NCI-H226 (cell line): Measurements from ENCODE around the gene DTX4.

Experiments
- DNase-seq: peaks from one replicate; pipeline ENCODE4 v3.0.0-alpha.2; 2015

Gene DTX4

GRCh38 chr11:59173080-59173963, 1.4 kb downstream of the DTX4 start:
- peak; percentile 41 for DNase-seq

- DNase-seq = peak; percentile 83
Observed at GRCh38 chr11:59173964-59174663, 2.2 kb downstream of the DTX4 start.

GRCh38 chr11:59174664-59175033, 2.7 kb downstream of the DTX4 start:
- DNase-seq = peak; percentile 92

DNA sequence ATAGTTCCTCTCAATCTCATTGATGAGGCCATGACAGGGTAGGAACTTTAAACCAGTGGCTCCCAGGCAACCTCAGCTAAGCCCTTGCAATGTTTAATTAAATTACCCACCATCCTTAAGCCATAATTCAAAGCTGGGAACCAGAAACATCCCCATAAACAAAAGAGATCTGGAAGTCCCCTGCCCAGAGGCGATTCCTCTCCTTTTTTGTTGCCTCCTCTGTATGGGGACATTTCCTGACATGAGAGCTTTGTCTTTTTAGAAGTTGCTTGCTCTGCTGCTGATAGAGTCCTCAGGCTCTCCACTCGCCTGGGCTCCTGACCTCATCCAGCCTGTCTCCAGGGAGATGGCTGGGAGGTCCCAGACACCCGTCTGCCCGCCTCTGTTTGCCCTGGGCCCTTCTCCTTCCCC, 3.2 kb downstream of the DTX4 start:
- no peak for DNase-seq

DNA sequence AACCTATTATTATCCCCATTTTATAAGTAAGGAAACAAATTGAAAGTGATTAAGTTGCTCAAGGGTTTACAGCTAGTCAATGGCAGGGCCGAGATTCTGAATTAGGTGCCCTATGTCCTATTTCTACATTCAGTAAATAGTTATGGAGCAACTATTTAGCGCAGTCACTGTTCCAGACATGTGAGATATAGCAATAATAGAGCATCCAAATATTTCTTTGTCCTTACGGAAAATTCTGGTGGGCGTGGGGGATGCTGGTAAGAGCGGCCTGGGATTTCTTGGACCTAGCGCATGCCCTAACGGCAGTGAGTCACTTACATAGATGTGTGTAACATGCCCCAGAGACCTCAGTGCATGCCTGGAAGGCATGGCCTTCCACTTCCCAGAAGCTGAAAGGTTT, 4.4 kb downstream of the DTX4 start:
- DNase-seq = no peak

DNA sequence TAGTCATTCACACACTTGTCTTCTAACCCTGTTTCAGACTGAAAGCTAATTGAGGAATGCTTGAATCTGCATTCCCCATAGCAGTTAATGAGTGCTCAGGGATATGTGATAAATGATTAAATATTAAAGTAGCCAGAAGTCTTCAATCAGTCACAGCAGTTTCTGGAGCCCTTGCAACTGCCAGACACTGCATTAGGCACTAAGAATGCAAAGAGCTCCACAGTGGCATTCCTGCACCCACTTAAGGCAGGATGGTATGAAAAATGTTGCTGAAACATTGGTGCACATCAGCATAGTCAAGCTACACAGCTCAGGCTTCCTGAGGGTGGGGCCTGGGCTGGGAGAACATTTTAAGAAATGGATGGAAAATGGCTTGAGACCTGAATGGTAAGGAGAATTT, 6.5 kb downstream of the DTX4 start:
- no peak for DNase-seq

GRCh38 chr11:59179121-59179520, 7.2 kb downstream of the DTX4 start:
- DNase-seq = no peak

- DNase-seq = no peak
Observed at GRCh38 chr11:59180168-59180776, 8.3 kb downstream of the DTX4 start.

DNA sequence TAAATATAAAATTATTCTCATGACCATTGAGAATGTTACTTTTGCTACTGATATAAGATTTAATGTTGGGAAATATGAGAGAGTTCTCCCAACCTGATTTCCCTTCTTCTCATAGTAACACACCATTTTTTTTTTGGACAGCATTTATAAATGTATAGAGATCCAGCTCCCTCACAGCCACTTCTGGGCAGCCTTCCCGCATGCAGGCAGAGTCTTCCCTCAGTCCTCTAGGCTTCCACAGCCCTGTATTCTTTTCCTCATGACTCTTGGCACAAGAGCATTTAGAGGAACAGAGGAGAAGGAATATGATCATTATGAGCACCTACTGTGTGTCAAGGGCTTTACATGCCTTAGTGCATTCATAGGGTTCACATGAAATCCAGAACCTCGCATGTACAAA, 9.0 kb downstream of the DTX4 start:
- DNase-seq = no peak

DNA sequence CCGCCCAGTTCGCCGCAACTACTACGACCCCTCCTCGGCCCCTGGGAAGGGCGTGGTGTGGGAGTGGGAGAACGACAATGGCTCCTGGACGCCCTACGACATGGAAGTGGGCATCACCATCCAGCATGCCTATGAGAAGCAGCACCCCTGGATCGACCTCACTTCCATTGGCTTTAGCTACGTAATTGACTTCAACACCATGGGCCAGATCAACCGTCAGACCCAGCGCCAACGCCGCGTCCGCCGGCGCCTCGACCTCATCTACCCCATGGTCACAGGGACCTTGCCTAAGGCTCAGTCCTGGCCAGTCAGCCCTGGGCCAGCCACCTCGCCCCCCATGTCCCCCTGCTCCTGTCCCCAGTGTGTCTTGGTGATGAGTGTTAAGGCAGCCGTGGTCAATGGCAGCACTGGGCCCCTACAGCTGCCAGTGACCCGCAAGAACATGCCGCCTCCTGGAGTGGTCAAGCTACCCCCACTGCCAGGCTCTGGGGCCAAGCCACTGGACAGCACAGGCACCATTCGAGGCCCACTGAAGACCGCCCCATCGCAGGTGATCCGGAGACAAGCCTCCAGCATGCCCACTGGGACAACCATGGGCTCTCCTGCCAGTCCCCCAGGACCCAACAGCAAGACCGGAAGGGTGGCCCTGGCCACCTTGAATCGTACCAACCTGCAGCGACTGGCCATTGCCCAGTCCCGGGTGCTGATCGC, 10.0 kb downstream of the DTX4 start:
- DNase-seq = no peak

GRCh38 chr11:59182457-59183151, 10.7 kb downstream of the DTX4 start:
- peak; percentile 20 for DNase-seq

DNA sequence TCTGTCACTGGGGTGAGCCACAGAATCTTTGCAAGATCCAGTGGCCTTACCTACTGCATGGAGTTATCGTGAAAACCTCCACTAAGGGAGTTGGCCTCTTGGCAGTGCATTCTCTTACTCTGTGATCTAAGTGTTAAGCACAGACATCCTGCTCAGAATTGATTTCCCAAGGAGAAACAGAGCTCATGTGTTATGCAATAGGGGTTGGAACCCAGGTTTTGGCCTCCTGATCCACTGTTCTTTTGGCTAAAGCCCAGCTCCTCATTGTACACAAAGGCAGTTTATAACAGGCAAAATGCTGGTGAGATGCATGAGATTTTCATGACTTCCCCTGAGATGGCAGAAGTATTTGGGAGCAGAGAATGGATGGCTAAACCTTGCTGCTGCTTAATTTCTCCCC, 11.8 kb downstream of the DTX4 start:
- no peak for DNase-seq

GRCh38 chr11:59184691-59185339, 12.9 kb downstream of the DTX4 start:
- DNase-seq = no peak

DNA sequence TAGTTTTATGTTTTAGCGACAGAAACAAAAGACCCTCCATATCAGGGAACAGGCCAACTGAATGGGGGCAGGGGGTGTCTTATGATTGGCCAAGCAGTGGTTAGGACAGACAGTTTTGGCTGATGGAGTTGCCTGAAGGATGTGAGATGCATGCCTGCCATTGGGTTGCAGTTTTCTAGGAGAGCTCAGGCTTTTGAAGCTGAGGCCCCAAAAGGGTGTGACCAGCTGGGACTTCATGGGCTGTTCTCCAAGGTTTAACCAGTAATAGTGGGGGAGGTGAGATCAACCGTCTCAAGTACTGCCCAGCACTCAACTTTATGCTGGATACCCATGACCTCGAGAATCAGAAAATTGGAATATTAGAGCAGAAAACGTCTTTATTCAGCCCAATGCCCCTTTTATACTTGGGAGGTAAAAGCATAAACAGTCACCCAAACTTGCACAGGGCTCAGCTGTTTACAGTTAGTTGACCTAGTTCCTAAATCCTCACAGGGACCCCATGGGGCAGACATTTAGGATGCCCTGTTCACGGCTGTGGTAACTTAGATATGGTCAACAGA, 13.5 kb downstream of the DTX4 start:
- no peak for DNase-seq

- no peak for DNase-seq
Observed at GRCh38 chr11:59186130-59186594, 14.2 kb downstream of the DTX4 start.

GRCh38 chr11:59187035-59187434, 15.1 kb downstream of the DTX4 start:
- no peak for DNase-seq

DNA sequence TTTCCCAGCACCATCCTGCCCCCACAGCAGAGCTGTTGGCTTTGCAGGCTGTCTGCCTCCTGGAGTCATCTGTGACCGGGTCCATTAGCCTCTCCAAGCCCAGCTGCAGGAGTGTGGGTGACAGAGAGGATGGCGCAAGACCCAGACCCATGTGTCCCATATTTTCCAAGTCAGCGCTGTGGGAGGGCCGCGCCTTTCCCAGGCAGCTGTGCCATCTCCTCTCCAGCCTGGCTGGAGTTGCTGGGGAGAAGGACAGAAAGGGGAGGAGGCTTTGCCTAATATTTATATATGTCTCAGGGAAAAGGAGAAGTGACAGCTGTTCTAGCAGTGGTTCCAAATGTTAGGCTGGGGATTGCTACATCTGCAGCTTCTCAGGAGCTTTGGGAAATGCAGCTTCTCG, 15.7 kb downstream of the DTX4 start:
- no peak for DNase-seq

GRCh38 chr11:59188954-59189353, 17.0 kb downstream of the DTX4 start:
- peak; percentile 36 for DNase-seq

DNA sequence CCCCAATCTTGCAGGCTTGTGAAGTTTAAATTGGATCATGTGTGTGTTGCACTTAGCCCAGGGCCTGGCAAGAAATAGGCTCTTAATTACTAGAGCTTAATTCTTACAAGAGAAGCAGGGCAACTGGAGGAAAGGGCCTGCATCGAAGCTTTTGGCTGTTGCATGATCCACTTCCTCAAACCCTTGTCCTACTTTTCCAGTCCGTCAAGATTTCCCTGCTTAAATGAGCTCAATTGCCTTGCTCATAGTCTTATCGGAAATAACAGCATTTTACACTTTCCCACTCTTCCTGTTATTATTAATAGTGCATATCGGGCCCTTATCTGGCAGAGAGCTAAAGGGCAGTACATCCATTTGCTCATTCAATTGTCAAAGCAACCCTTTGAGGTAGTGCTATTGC, 18.1 kb downstream of the DTX4 start:
- no peak for DNase-seq

DNA sequence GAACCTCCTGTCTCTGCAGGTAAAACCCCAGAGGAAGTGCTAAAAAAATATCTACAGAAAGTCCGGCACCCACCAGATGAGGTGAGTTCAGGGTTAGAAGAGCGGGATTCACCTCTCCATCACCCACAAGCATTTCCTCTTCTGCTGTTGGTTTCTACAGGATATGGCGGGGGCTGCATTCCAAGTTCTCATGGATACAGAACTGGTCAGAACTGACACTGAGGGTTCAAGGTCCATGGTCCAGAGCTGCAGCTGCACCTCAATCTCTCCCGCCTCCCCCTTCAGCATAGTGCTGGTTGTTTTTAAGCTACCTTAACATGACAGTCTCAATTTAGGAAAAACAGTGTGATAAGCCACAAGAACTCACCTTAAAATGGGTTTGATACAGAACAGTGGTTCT, 19.2 kb downstream of the DTX4 start:
- no peak for DNase-seq

GRCh38 chr11:59191890-59192289, 20.0 kb downstream of the DTX4 start:
- DNase-seq = no peak
